A549 (cell line): Measurements from ENCODE around the gene UVRAG. TPM values are rescaled to one million over a fixed set of nuclear protein-coding genes. Genes with fewer than 3 reads are reported as not detected.

Experiments used
- ATAC-seq, 2 experiments: fragments of 200-7000 bp in 1 of 2; fragments of >200 bp in 1 of 2; cut with Nextera tagmentation in 1 of 2; cut with Tn5 transposase in 1 of 2; 3 replicates each; pipeline versions ENCODE4 v1.8.0 to v1.9.1; 2018 to 2020; ENCODE audit warnings: mild to moderate bottlenecking in 1 of 2, moderate library complexity in 1 of 2
- CTCF ChIA-PET: fragments of 300-600 bp; sonication (Branson Sonifier 250); formaldehyde crosslinking; extraction: SDS; loops from one replicate; lab custom pipeline; 2021; ENCODE audit warnings: antibody characterized with exemption, inconsistent platforms; lab: Yijun Ruan, JAX
- POLR2A ChIA-PET: fragments of 350-600 bp; formaldehyde crosslinking; extraction: SDS; loops from one replicate; lab custom pipeline; 2021; ENCODE audit warnings: antibody characterized with exemption, inconsistent platforms; lab: Yijun Ruan, JAX
- DNase-seq, 2 experiments: peaks; one replicate each; pipeline versions ENCODE4 v3.0.0 to v3.0.0-alpha.2; 2011 to 2016; ENCODE audit warnings: low read depth in 1 of 2, low spot score in 1 of 2
- FAIRE-seq: peaks from 2 replicates; lab custom pipeline; 2011; peaks lifted over from hg19 to GRCh38; lab: Jason Lieb, UNC
- H3K27ac ChIP-seq, 2 experiments: fragments of >200 bp; sonication (Bioruptor Twin); formaldehyde crosslinking; 3 replicates each; pipeline ENCODE4 v1.5.1; 2016 to 2017
- H3K4me1 ChIP-seq: fragments of >200 bp; sonication (Bioruptor Twin); formaldehyde crosslinking; 3 replicates; pipeline ENCODE4 v1.6.1; 2016
- H3K4me2 ChIP-seq: fragments of >200 bp; sonication (Bioruptor Twin); formaldehyde crosslinking; 3 replicates; pipeline ENCODE4 v1.6.1; 2016
- H3K4me3 ChIP-seq: fragments of >200 bp; sonication (Bioruptor Twin); formaldehyde crosslinking; 3 replicates; pipeline ENCODE4 v1.5.1; 2016
- H3K9me3 ChIP-seq: fragments of >200 bp; sonication (Bioruptor Twin); formaldehyde crosslinking; 3 replicates; pipeline ENCODE4 v1.6.1; 2016
- CHD2 ChIP-seq: fragments of 150-350 bp; IDR thresholded peaks from 2 replicates; pipeline ENCODE4 v1.6.1; 2014; ENCODE audit warnings: low read length; ENCODE audit not compliant: partially characterized antibody
- CHD4 ChIP-seq: fragments of 200-600 bp; sonication (generic); IDR thresholded peaks from 2 replicates; pipeline ENCODE4 v1.6.1; 2016; ENCODE audit warnings: antibody characterized with exemption, mild to moderate bottlenecking, borderline replicate concordance
- EHF ChIP-seq: fragments of 250-450 bp; sonication (Bioruptor Pico); IDR thresholded peaks from 2 replicates; pipeline ENCODE4 v1.5.0; 2020; ENCODE audit warnings: mild to moderate bottlenecking
- EHMT2 ChIP-seq: fragments of 200-600 bp; sonication (generic); IDR thresholded peaks from 2 replicates; pipeline ENCODE4 v1.6.1; 2016; ENCODE audit warnings: antibody characterized with exemption, low read depth, mild to moderate bottlenecking, moderate library complexity
- ELK1 ChIP-seq: fragments of 150-350 bp; IDR thresholded peaks from 2 replicates; pipeline ENCODE4 v1.6.1; 2014; ENCODE audit warnings: low read depth, mild to moderate bottlenecking, low read length
- EP300 ChIP-seq, 2 experiments: fragments of >200 bp; sonication (Bioruptor Twin); formaldehyde crosslinking; IDR thresholded peaks; 2 replicates in 1 of 2; 3 replicates in 1 of 2; pipeline ENCODE4 v1.6.1; 2016 to 2017
- ESRRA ChIP-seq: fragments of 150-350 bp; IDR thresholded peaks from 2 replicates; pipeline ENCODE4 v1.6.1; 2014; ENCODE audit warnings: mild to moderate bottlenecking, low read length, borderline replicate concordance
- FOSB ChIP-seq: fragments of 250-450 bp; sonication (Bioruptor Pico); IDR thresholded peaks from 2 replicates; pipeline ENCODE4 v1.5.0; 2020; ENCODE audit warnings: mild to moderate bottlenecking, moderate library complexity
- FOSL2 ChIP-seq, 2 experiments: fragments of 450-650 bp in 1 of 2; fragments of >200 bp in 1 of 2; sonication (Bioruptor Twin) in 1 of 2; formaldehyde crosslinking; IDR thresholded peaks; 2 replicates each; pipeline versions ENCODE4 v1.5.0 to v1.6.1; 2016 to 2020; ENCODE audit warnings: mild to moderate bottlenecking in 1 of 2, moderate library complexity in 1 of 2
- FOXS1 ChIP-seq: fragments of 250-450 bp; sonication (Bioruptor Pico); IDR thresholded peaks from 2 replicates; pipeline ENCODE4 v1.5.0; 2020; ENCODE audit warnings: mild to moderate bottlenecking, moderate library complexity
- HEYL ChIP-seq: fragments of 250-450 bp; sonication (Bioruptor Pico); IDR thresholded peaks from 2 replicates; pipeline ENCODE4 v1.8.0; 2021; ENCODE audit warnings: mild to moderate bottlenecking, moderate library complexity
- HOXA7 ChIP-seq: fragments of 250-450 bp; sonication (Bioruptor Pico); IDR thresholded peaks from 2 replicates; pipeline ENCODE4 v1.5.0; 2020; ENCODE audit warnings: mild to moderate bottlenecking, moderate library complexity
- JUNB ChIP-seq: fragments of >200 bp; sonication (Bioruptor Twin); formaldehyde crosslinking; IDR thresholded peaks from 2 replicates; pipeline ENCODE4 v1.6.1; 2016
- MAFK ChIP-seq: fragments of 450-650 bp; IDR thresholded peaks from 2 replicates; pipeline ENCODE4 v1.6.1; 2014; ENCODE audit not compliant: partially characterized antibody
- MYC ChIP-seq: IDR thresholded peaks from 2 replicates; pipeline ENCODE4 v1.6.1; 2012; ENCODE audit warnings: mild to moderate bottlenecking, inconsistent platforms, low read length, improper control_type of control experiment, borderline replicate concordance
- RARB ChIP-seq: fragments of 250-450 bp; sonication (Bioruptor Pico); IDR thresholded peaks from 2 replicates; pipeline ENCODE4 v1.8.0; 2021; ENCODE audit warnings: mild to moderate bottlenecking, moderate library complexity
- RFX5 ChIP-seq: fragments of 450-650 bp; IDR thresholded peaks from 2 replicates; pipeline ENCODE4 v1.7.1; 2014; ENCODE audit warnings: antibody characterized with exemption, mild to moderate bottlenecking, moderate library complexity
- TP53 ChIP-seq: fragments of 250-450 bp; sonication (Bioruptor Pico); IDR thresholded peaks from 2 replicates; pipeline ENCODE4 v1.5.0; 2021; ENCODE audit warnings: mild to moderate bottlenecking, moderate library complexity
- ZC3H11A ChIP-seq: fragments of 450-650 bp; IDR thresholded peaks from 2 replicates; pipeline ENCODE4 v1.6.1; 2014; ENCODE audit warnings: antibody characterized with exemption, mild to moderate bottlenecking
- ZSCAN20 ChIP-seq: fragments of 250-450 bp; sonication (Bioruptor Pico); IDR thresholded peaks from 2 replicates; pipeline ENCODE4 v1.8.0; 2022; ENCODE audit warnings: mild to moderate bottlenecking, moderate library complexity
- WGBS: methylation state at CpG from one replicate; pipeline ENCODE4 v1.1.6; 2017; ENCODE audit errors: missing lambda C conversion rate; 5-methylcytosine and 5-hydroxymethylcytosine counted together
- polyA plus RNA-seq, 4 experiments: library from polyadenylated mRNA; depleted of rRNA in 3 of 4; stranded (reverse); fragments of >200 nt; fragmentation: RNase III in 1 of 4; extraction: RNeasy Plus Mini Kit Qiagen cat#74134 plus additional on column Dnase treatment in 1 of 4; gene quantifications; 2 replicates in 3 of 4; 3 replicates in 1 of 4; pipeline ENCODE4 v1.2.3, GENCODE V29; 2011 to 2017
- TF ChIP-seq, protein P1 (sequence below): IDR thresholded peaks from 2 replicates; pipeline ENCODE4 v1.6.1; 2012
- TF ChIP-seq, protein P2 (sequence below): fragments of 450-650 bp; IDR thresholded peaks from 2 replicates; pipeline ENCODE4 v1.6.1; 2014; ENCODE audit warnings: antibody characterized with exemption
- TF ChIP-seq, protein P3 (sequence below): IDR thresholded peaks from 2 replicates; pipeline ENCODE4 v1.6.1; 2012; ENCODE audit warnings: low read depth, borderline replicate concordance
- TF ChIP-seq, protein P4 (sequence below): fragments of >200 bp; sonication (Bioruptor Twin); formaldehyde crosslinking; IDR thresholded peaks from 3 replicates; pipeline ENCODE4 v1.6.1; 2016

UVRAG gene
- polyA plus RNA-seq, 2 of the 4 experiments (the other 2 are of a cell fraction), result 6.1 to 14.1 TPM

DNA sequence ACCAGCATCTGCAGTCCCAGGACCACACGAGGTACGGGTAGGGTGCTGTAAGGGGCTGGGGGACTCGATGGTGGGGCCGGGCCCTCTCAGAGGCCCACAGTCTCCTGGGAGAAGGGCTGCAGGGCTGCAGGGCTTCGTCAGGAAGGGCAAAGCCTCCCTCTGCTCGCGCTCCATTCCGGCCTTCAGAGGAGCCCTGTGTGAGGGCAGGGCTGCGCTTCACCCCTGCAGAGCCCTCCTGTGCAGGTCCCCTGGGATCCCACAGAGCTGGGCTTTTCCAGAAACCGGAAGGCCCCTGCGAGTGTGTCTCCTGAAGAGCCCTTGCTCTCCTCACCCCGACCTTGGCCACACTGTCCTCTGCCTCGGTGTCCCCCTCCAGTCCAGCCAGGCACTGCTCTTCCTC is 364.1 kb downstream of the UVRAG start:
- CTCF ChIA-PET, result interaction anchor here (1.0 to 1.4 kb wide), 3 partner anchors 23 to 28 kb away, joined by 3 to 4 read pairs (median 3); no protein-coding TSS in a partner anchor
- POLR2A ChIA-PET, result no interaction called here
- Histone ChIP-seq H3K27ac (no peak overlapping the region), H3K4me2 (no peak overlapping the region), H3K4me3 (no peak overlapping the region), H3K9me3 (no peaks in the 10 kb centered on the region), H3K4me1 (no peaks in the 10 kb centered on the region)
- DNase-seq (no peak), FAIRE-seq (no peak), ATAC-seq (no peak)
- TF ChIP-seq, protein P1, sequence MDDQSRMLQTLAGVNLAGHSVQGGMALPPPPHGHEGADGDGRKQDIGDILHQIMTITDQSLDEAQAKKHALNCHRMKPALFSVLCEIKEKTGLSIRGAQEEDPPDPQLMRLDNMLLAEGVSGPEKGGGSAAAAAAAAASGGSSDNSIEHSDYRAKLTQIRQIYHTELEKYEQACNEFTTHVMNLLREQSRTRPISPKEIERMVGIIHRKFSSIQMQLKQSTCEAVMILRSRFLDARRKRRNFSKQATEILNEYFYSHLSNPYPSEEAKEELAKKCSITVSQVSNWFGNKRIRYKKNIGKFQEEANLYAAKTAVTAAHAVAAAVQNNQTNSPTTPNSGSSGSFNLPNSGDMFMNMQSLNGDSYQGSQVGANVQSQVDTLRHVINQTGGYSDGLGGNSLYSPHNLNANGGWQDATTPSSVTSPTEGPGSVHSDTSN, result no peak
- TF ChIP-seq, protein P2, sequence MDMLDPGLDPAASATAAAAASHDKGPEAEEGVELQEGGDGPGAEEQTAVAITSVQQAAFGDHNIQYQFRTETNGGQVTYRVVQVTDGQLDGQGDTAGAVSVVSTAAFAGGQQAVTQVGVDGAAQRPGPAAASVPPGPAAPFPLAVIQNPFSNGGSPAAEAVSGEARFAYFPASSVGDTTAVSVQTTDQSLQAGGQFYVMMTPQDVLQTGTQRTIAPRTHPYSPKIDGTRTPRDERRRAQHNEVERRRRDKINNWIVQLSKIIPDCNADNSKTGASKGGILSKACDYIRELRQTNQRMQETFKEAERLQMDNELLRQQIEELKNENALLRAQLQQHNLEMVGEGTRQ, result no peak
- TF ChIP-seq, protein P3, sequence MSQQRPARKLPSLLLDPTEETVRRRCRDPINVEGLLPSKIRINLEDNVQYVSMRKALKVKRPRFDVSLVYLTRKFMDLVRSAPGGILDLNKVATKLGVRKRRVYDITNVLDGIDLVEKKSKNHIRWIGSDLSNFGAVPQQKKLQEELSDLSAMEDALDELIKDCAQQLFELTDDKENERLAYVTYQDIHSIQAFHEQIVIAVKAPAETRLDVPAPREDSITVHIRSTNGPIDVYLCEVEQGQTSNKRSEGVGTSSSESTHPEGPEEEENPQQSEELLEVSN, result no peak
- TF ChIP-seq RARB (CRISPR knock-in tag) (no peak), MAFK (no peak)
- TF ChIP-seq, protein P4, sequence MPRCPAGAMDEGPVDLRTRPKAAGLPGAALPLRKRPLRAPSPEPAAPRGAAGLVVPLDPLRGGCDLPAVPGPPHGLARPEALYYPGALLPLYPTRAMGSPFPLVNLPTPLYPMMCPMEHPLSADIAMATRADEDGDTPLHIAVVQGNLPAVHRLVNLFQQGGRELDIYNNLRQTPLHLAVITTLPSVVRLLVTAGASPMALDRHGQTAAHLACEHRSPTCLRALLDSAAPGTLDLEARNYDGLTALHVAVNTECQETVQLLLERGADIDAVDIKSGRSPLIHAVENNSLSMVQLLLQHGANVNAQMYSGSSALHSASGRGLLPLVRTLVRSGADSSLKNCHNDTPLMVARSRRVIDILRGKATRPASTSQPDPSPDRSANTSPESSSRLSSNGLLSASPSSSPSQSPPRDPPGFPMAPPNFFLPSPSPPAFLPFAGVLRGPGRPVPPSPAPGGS, result no peak
- WGBS, result 80% methylated on average over 6 of the region's 13 CpGs

- ChIA-PET POLR2A (no interaction called here), CTCF (interaction anchor here (1.5 kb wide), 1 partner anchor 284 kb away, joined by 6 read pairs; no protein-coding TSS in a partner anchor)
- 89% methylated on average over 15 of the region's 15 CpGs for WGBS
- no peaks in the 10 kb centered on the region for H3K9me3 ChIP-seq
- DNase-seq, result no peak
- no peak overlapping the region for H3K27ac ChIP-seq
- H3K4me2 ChIP-seq, result no peak overlapping the region
- no peak for ATAC-seq
- TF ChIP-seq TP53 (CRISPR knock-in tag) (no peak), JUNB (no peak), EP300 (IDR thresholded peaks at IDR 0.05) (no peak), CHD4 (no peak), RFX5 (no peak), MYC (no peak), ZC3H11A (no peak), FOSB (CRISPR knock-in tag) (no peak), EHMT2 (no peak), CHD2 (no peak), ZSCAN20 (CRISPR knock-in tag) (no peak)
- no peaks in the 10 kb centered on the region for H3K4me1 ChIP-seq
- no peak overlapping the region for H3K4me3 ChIP-seq
- no peak for FAIRE-seq
These were observed 366.4 kb downstream of the UVRAG start for GRCh38 chr11:76181371-76181770.

GRCh38 chr11:76184551-76184993 is 369.6 kb downstream of the UVRAG start:
- DNase-seq (no peak), FAIRE-seq (no peak), ATAC-seq (no peak)
- POLR2A ChIA-PET, result no interaction called here
- Histone ChIP-seq H3K4me3 (no peak overlapping the region), H3K4me1 (no peaks in the 10 kb centered on the region), H3K9me3 (no peaks in the 10 kb centered on the region), H3K27ac (no peak overlapping the region), H3K4me2 (no peak overlapping the region)
- TF ChIP-seq JUNB (no peak), EHF (CRISPR knock-in tag) (no peak), HEYL (no peak), HOXA7 (no peak), CHD4 (no peak), MAFK (no peak), FOXS1 (CRISPR knock-in tag) (no peak), FOSL2 (IDR thresholded peaks at IDR 0.05) (no peak), FOSL2 (CRISPR knock-in tag; IDR thresholded peaks at IDR 0.05) (no peak), ELK1 (no peak), ESRRA (no peak)
- 61% methylated on average over 6 of the region's 7 CpGs for WGBS
- CTCF ChIA-PET, result interaction anchor here (0.6 to 4.5 kb wide), 4 partner anchors 12 to 461 kb away, joined by 3 to 22 read pairs (median 4); no protein-coding TSS in a partner anchor
